ENCODE measurements around the gene WHAMM. TPM values are rescaled to one million over a fixed set of nuclear protein-coding genes. Genes with fewer than 3 reads are reported as not detected.

Gene WHAMM
- total RNA-seq, 1 donor from 2014 or later: 6.3 TPM

GRCh38 chr15:82804575-82804949, 4.9 kb upstream of the WHAMM start:
- H3K27me3 Mint-ChIP-seq (ENCODE audit: low read depth): peaks cover 29% of the 10 kb centered on the region
- no peak overlapping the region for H3K4me3 Mint-ChIP-seq
- H3K4me1 Mint-ChIP-seq: peaks cover 8% of the 10 kb centered on the region
- no peak for TF ChIP-seq CTCF (conservative IDR thresholded peaks at IDR 0.05)
- H3K27ac Mint-ChIP-seq (ENCODE audit: unreplicated experiment): no peak overlapping the region
- H3K9me3 Mint-ChIP-seq: no peaks in the 10 kb centered on the region
- no peaks in the 10 kb centered on the region for H3K36me3 Mint-ChIP-seq (ENCODE audit: low read depth)
- no peak for DNase-seq (ENCODE audit: low read depth, low spot score)

GRCh38 chr15:82805994-82806406, 3.4 kb upstream of the WHAMM start, which contains the start of gene FSD2:
Gene FSD2 (minus strand): TSS chr15:82806069. CDS start chr15:82787390, 18,679 bp downstream.
- Mint-ChIP-seq H3K4me1 (peaks cover 15% of the 10 kb centered on the region), H3K27ac (ENCODE audit: unreplicated experiment) (no peak within 1 kb of the TSS), H3K4me3 (peak within 1 kb of the TSS; percentile 28), H3K27me3 (ENCODE audit: low read depth) (peaks cover 18% of the 10 kb centered on the region), H3K9me3 (no peaks in the 10 kb centered on the region), H3K36me3 (ENCODE audit: low read depth) (no peaks in the 10 kb centered on the region)
- TF ChIP-seq CTCF (conservative IDR thresholded peaks at IDR 0.05): no peak
- DNase-seq (ENCODE audit: low read depth, low spot score): no peak

GRCh38 chr15:82807920-82808633, 1.4 kb upstream of the WHAMM start:
- Mint-ChIP-seq H3K27ac (ENCODE audit: unreplicated experiment) (no peak overlapping the region), H3K9me3 (no peaks in the 10 kb centered on the region), H3K4me1 (peaks cover 24% of the 10 kb centered on the region), H3K27me3 (ENCODE audit: low read depth) (peaks cover 4% of the 10 kb centered on the region), H3K36me3 (ENCODE audit: low read depth) (peaks cover 2% of the 10 kb centered on the region), H3K4me3 (peak overlapping the region; percentile 58)
- TF ChIP-seq CTCF (conservative IDR thresholded peaks at IDR 0.05): no peak
- no peak for DNase-seq (ENCODE audit: low read depth, low spot score)

GRCh38 chr15:82808634-82809041, 790 bp upstream of the WHAMM start:
- H3K27me3 Mint-ChIP-seq (ENCODE audit: low read depth): peaks cover 1% of the 10 kb centered on the region
- no peak overlapping the region for H3K27ac Mint-ChIP-seq (ENCODE audit: unreplicated experiment)
- H3K36me3 Mint-ChIP-seq (ENCODE audit: low read depth): peaks cover 2% of the 10 kb centered on the region
- no peak for DNase-seq (ENCODE audit: low read depth, low spot score)
- H3K4me1 Mint-ChIP-seq: peaks cover 25% of the 10 kb centered on the region
- H3K9me3 Mint-ChIP-seq: no peaks in the 10 kb centered on the region
- no peak for TF ChIP-seq CTCF (conservative IDR thresholded peaks at IDR 0.05)
- H3K4me3 Mint-ChIP-seq: peak overlapping the region; percentile 88

- H3K4me3 Mint-ChIP-seq: peak overlapping the region; percentile 91
- H3K4me1 Mint-ChIP-seq: peaks cover 25% of the 10 kb centered on the region
- peak overlapping the region; percentile 17 for H3K27ac Mint-ChIP-seq (ENCODE audit: unreplicated experiment)
- peaks cover 2% of the 10 kb centered on the region for H3K36me3 Mint-ChIP-seq (ENCODE audit: low read depth)
- H3K27me3 Mint-ChIP-seq (ENCODE audit: low read depth): no peaks in the 10 kb centered on the region
- TF ChIP-seq CTCF (conservative IDR thresholded peaks at IDR 0.05): no peak
- DNase-seq (ENCODE audit: low read depth, low spot score): no peak
- H3K9me3 Mint-ChIP-seq: no peaks in the 10 kb centered on the region
Measured at GRCh38 chr15:82810061-82810889, 847 bp downstream of the WHAMM start.
